Measurements from ENCODE around the gene SLC22A16. TPM values are rescaled to one million over a fixed set of nuclear protein-coding genes. Genes with fewer than 3 reads are reported as not detected.

The SLC22A16 gene
- total and polyA plus RNA-seq, 2 donors (not counting 1 experiment from before 2014, with no cell fraction given), result not detected

DNA sequence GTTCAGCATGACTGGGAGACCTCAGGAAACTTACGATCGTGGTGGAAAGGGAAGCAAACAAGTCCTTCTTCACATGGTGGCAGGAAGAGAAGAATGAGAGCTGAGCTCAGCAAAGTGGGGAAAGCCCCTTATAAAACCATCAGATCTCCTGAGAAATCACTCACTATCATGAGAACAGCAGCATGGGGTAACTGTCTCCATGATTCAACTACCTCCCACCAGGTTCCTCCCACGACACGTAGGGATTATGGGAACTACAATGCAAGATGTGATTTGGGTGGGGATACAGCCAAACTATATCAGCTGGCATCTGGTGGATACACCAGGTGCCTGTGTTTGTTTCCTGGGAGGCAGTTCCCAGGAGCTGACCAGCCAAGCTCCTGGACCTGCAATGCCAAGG, 65.9 kb downstream of the SLC22A16 start:
- Histone ChIP-seq H3K4me2 (replicated peaks; ENCODE audit: low read depth, low read length, poor library complexity, severe bottlenecking) (no peak overlapping the region), H4K20me1 (ENCODE audit: control insufficient read depth, insufficient read depth, low read length, poor library complexity, severe bottlenecking) (no peaks in the 10 kb centered on the region), H3K27me3 (replicated peaks in 1 of 4; ENCODE audit: control extremely low read depth in 1 of 4, control insufficient read depth in 3 of 4, insufficient read depth in 4 of 4, low read length in 3 of 4) (no peaks in the 10 kb centered on the region), H3K79me2 (ENCODE audit: control insufficient read depth, insufficient read depth, low read length) (no peaks in the 10 kb centered on the region), H3K9me3 (ENCODE audit: control extremely low read depth in 1 of 3, control insufficient read depth in 2 of 3, insufficient read depth in 1 of 3, low read length in 2 of 3) (no peaks in the 10 kb centered on the region), H3K4me1 (ENCODE audit: control insufficient read depth in 2 of 2, insufficient read depth in 2 of 2, low read length in 2 of 2) (no peaks in the 10 kb centered on the region), H3K27ac (ENCODE audit: low read length in 2 of 2) (no peak overlapping the region), H2AFZ (ENCODE audit: insufficient read depth, low read depth, low read length, poor library complexity, severe bottlenecking) (no peak overlapping the region), H3K4me3 (ENCODE audit: control extremely low read depth in 1 of 5, extremely low read depth in 1 of 5, insufficient read depth in 1 of 5, low read depth in 2 of 5, low read length in 4 of 5) (no peak overlapping the region), H3K9ac (ENCODE audit: low read length) (no peak overlapping the region), H3K36me3 (replicated peaks in 1 of 2; ENCODE audit: control extremely low read depth in 1 of 2, control insufficient read depth in 1 of 2, extremely low read depth in 1 of 2, insufficient read depth in 2 of 2, low read length in 1 of 2) (no peaks in the 10 kb centered on the region)
- peaks cover 7% of the 10 kb centered on the region for H3K27me3 Mint-ChIP-seq
- TF ChIP-seq, protein P1, sequence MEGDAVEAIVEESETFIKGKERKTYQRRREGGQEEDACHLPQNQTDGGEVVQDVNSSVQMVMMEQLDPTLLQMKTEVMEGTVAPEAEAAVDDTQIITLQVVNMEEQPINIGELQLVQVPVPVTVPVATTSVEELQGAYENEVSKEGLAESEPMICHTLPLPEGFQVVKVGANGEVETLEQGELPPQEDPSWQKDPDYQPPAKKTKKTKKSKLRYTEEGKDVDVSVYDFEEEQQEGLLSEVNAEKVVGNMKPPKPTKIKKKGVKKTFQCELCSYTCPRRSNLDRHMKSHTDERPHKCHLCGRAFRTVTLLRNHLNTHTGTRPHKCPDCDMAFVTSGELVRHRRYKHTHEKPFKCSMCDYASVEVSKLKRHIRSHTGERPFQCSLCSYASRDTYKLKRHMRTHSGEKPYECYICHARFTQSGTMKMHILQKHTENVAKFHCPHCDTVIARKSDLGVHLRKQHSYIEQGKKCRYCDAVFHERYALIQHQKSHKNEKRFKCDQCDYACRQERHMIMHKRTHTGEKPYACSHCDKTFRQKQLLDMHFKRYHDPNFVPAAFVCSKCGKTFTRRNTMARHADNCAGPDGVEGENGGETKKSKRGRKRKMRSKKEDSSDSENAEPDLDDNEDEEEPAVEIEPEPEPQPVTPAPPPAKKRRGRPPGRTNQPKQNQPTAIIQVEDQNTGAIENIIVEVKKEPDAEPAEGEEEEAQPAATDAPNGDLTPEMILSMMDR (IDR thresholded peaks at IDR 0.05), result no peak
- no peak for TF ChIP-seq EZH2 (IDR thresholded peaks at IDR 0.05; ENCODE audit: borderline replicate concordance, insufficient read depth, low read depth, low read length, poor library complexity, severe bottlenecking)
- POLR2A ChIA-PET, result no interaction called here
- no peak overlapping the region for H3K4me3 Mint-ChIP-seq
- no peak overlapping the region for H3K27ac Mint-ChIP-seq
- ATAC-seq (ENCODE audit: low read depth), result no peak
- CTCF ChIA-PET, result interaction anchor here (0.6 kb wide), 1 partner anchor 618 kb away, joined by 3 read pairs; no protein-coding TSS in a partner anchor
- intact Hi-C loops (cut with micrococcal nuclease), result no loop called here
- peaks cover 1% of the 10 kb centered on the region for H3K4me1 Mint-ChIP-seq
- no peaks in the 10 kb centered on the region for H3K9me3 Mint-ChIP-seq (ENCODE audit: insufficient read depth)
- DNase-seq, result no peak
- WGBS (ENCODE audit: insufficient coverage), result 39% methylated on average over 2 of the region's 4 CpGs

- TF ChIP-seq EZH2 (IDR thresholded peaks at IDR 0.05; ENCODE audit: borderline replicate concordance, insufficient read depth, low read depth, low read length, poor library complexity, severe bottlenecking), result no peak
- TF ChIP-seq, protein P1 (IDR thresholded peaks at IDR 0.05), result no peak
- DNase-seq (no peak), ATAC-seq (ENCODE audit: low read depth) (no peak)
- Histone ChIP-seq H3K9ac (ENCODE audit: low read length) (no peak overlapping the region), H3K4me2 (replicated peaks; ENCODE audit: low read depth, low read length, poor library complexity, severe bottlenecking) (no peak overlapping the region), H3K79me2 (ENCODE audit: control insufficient read depth, insufficient read depth, low read length) (no peaks in the 10 kb centered on the region), H3K9me3 (ENCODE audit: control extremely low read depth in 1 of 3, control insufficient read depth in 2 of 3, insufficient read depth in 1 of 3, low read length in 2 of 3) (no peaks in the 10 kb centered on the region), H3K27me3 (replicated peaks in 1 of 4; ENCODE audit: control extremely low read depth in 1 of 4, control insufficient read depth in 3 of 4, insufficient read depth in 4 of 4, low read length in 3 of 4) (no peaks in the 10 kb centered on the region), H2AFZ (ENCODE audit: insufficient read depth, low read depth, low read length, poor library complexity, severe bottlenecking) (no peak overlapping the region), H3K27ac (ENCODE audit: low read length in 2 of 2) (no peak overlapping the region), H3K4me1 (ENCODE audit: control insufficient read depth in 2 of 2, insufficient read depth in 2 of 2, low read length in 2 of 2) (no peaks in the 10 kb centered on the region), H3K36me3 (replicated peaks in 1 of 2; ENCODE audit: control extremely low read depth in 1 of 2, control insufficient read depth in 1 of 2, extremely low read depth in 1 of 2, insufficient read depth in 2 of 2, low read length in 1 of 2) (no peaks in the 10 kb centered on the region), H3K4me3 (ENCODE audit: control extremely low read depth in 1 of 5, extremely low read depth in 1 of 5, insufficient read depth in 1 of 5, low read depth in 2 of 5, low read length in 4 of 5) (no peak overlapping the region), H4K20me1 (ENCODE audit: control insufficient read depth, insufficient read depth, low read length, poor library complexity, severe bottlenecking) (no peaks in the 10 kb centered on the region)
- H3K9me3 Mint-ChIP-seq (ENCODE audit: insufficient read depth), result no peaks in the 10 kb centered on the region
- H3K27ac Mint-ChIP-seq, result no peak overlapping the region
- intact Hi-C loops (cut with micrococcal nuclease), result no loop called here
- H3K4me1 Mint-ChIP-seq, result no peaks in the 10 kb centered on the region
- H3K4me3 Mint-ChIP-seq, result no peak overlapping the region
- H3K27me3 Mint-ChIP-seq, result peaks cover 7% of the 10 kb centered on the region
- ChIA-PET CTCF (no interaction called here), POLR2A (no interaction called here)
These were observed 66.6 kb downstream of the SLC22A16 start for GRCh38 chr6:110409794-110410193.

Data from B cell (primary cell).